Measurements from ENCODE around the gene ERBB2.
A peak's percentile ranks its signal among the peaks of the same experiment; 100 is the strongest.

The ERBB2 gene

GRCh38 chr17:39752241-39752881, 52.5 kb downstream of the ERBB2 start:
- no peak overlapping the region for H3K4me2 ChIP-seq (ENCODE audit: low read depth, low read length, poor library complexity, severe bottlenecking)
- no peak overlapping the region for H2AFZ ChIP-seq (ENCODE audit: low read length)
- H3K9ac ChIP-seq (ENCODE audit: low read depth, low read length, poor library complexity, severe bottlenecking), result peak overlapping the region; percentile 84
- no peak overlapping the region for H3K4me3 ChIP-seq (ENCODE audit: low read length, poor library complexity, severe bottlenecking)
- no peaks in the 10 kb centered on the region for H3K9me3 ChIP-seq (ENCODE audit: insufficient read depth, low read depth, low read length)
- no peaks in the 10 kb centered on the region for H3K9me2 ChIP-seq (replicated peaks; ENCODE audit: low read depth, low read length)
- H3F3A ChIP-seq (ENCODE audit: low read depth), result no peaks in the 10 kb centered on the region
- H3K36me3 ChIP-seq (ENCODE audit: insufficient read depth, low read length), result no peaks in the 10 kb centered on the region
- TF ChIP-seq EZH2phosphoT487 (IDR thresholded peaks at IDR 0.05; ENCODE audit: borderline replicate concordance) (no peak), CTCF (conservative IDR thresholded peaks at IDR 0.05; ENCODE audit: low read length) (no peak)
- peaks cover 30% of the 10 kb centered on the region for H3K4me1 ChIP-seq (ENCODE audit: insufficient read depth, low read length, poor library complexity, severe bottlenecking)
- no peaks in the 10 kb centered on the region for H3K27me3 ChIP-seq (ENCODE audit: insufficient read depth, low read length, poor library complexity, severe bottlenecking)
- H4K20me1 ChIP-seq (ENCODE audit: insufficient read depth, low read length, poor library complexity, severe bottlenecking), result no peaks in the 10 kb centered on the region
- H3K79me2 ChIP-seq (ENCODE audit: insufficient read depth, low read length), result no peaks in the 10 kb centered on the region

- Histone ChIP-seq H3K79me2 (ENCODE audit: insufficient read depth, low read length) (no peaks in the 10 kb centered on the region), H3K4me1 (ENCODE audit: insufficient read depth, low read length, poor library complexity, severe bottlenecking) (peaks cover 34% of the 10 kb centered on the region), H3K9me3 (ENCODE audit: insufficient read depth, low read depth, low read length) (no peaks in the 10 kb centered on the region), H3K9me2 (replicated peaks; ENCODE audit: low read depth, low read length) (no peaks in the 10 kb centered on the region), H3K4me3 (ENCODE audit: low read length, poor library complexity, severe bottlenecking) (peak overlapping the region; percentile 85), H4K20me1 (ENCODE audit: insufficient read depth, low read length, poor library complexity, severe bottlenecking) (no peaks in the 10 kb centered on the region), H3K27me3 (ENCODE audit: insufficient read depth, low read length, poor library complexity, severe bottlenecking) (no peaks in the 10 kb centered on the region), H2AFZ (ENCODE audit: low read length) (peak overlapping the region; percentile 95), H3K4me2 (ENCODE audit: low read depth, low read length, poor library complexity, severe bottlenecking) (peak overlapping the region; percentile 79), H3F3A (ENCODE audit: low read depth) (no peaks in the 10 kb centered on the region; the same call in 1 of the 2 replicates), H3K9ac (ENCODE audit: low read depth, low read length, poor library complexity, severe bottlenecking) (peak overlapping the region; percentile 84), H3K36me3 (ENCODE audit: insufficient read depth, low read length) (no peaks in the 10 kb centered on the region)
- TF ChIP-seq CTCF (conservative IDR thresholded peaks at IDR 0.05; ENCODE audit: low read length) (no peak; the same call in 1 of the 2 replicates), EZH2phosphoT487 (IDR thresholded peaks at IDR 0.05; ENCODE audit: borderline replicate concordance) (no peak)
These were observed 53.8 kb downstream of the ERBB2 start for GRCh38 chr17:39753514-39754160.

GRCh38 chr17:39754161-39754957, 54.5 kb downstream of the ERBB2 start:
- no peaks in the 10 kb centered on the region; the same call in 1 of the 2 replicates for H3F3A ChIP-seq (ENCODE audit: low read depth)
- H3K4me2 ChIP-seq (ENCODE audit: low read depth, low read length, poor library complexity, severe bottlenecking), result peak overlapping the region; percentile 79
- H3K79me2 ChIP-seq (ENCODE audit: insufficient read depth, low read length), result no peaks in the 10 kb centered on the region
- no peaks in the 10 kb centered on the region for H3K36me3 ChIP-seq (ENCODE audit: insufficient read depth, low read length)
- TF ChIP-seq EZH2phosphoT487 (IDR thresholded peaks at IDR 0.05; ENCODE audit: borderline replicate concordance) (no peak), CTCF (conservative IDR thresholded peaks at IDR 0.05; ENCODE audit: low read length) (peak; percentile 59)
- no peaks in the 10 kb centered on the region for H4K20me1 ChIP-seq (ENCODE audit: insufficient read depth, low read length, poor library complexity, severe bottlenecking)
- H3K4me3 ChIP-seq (ENCODE audit: low read length, poor library complexity, severe bottlenecking), result peak overlapping the region; percentile 85
- H3K27me3 ChIP-seq (ENCODE audit: insufficient read depth, low read length, poor library complexity, severe bottlenecking), result no peaks in the 10 kb centered on the region
- peak overlapping the region; percentile 88 for H3K9ac ChIP-seq (ENCODE audit: low read depth, low read length, poor library complexity, severe bottlenecking)
- peak overlapping the region; percentile 95 for H2AFZ ChIP-seq (ENCODE audit: low read length)
- H3K9me2 ChIP-seq (replicated peaks; ENCODE audit: low read depth, low read length), result no peaks in the 10 kb centered on the region
- H3K4me1 ChIP-seq (ENCODE audit: insufficient read depth, low read length, poor library complexity, severe bottlenecking), result peaks cover 34% of the 10 kb centered on the region
- no peaks in the 10 kb centered on the region for H3K9me3 ChIP-seq (ENCODE audit: insufficient read depth, low read depth, low read length)
